ENCODE results near the gene IPO9. TPM values are rescaled to one million over a fixed set of nuclear protein-coding genes. Genes with fewer than 3 reads are reported as not detected.

IPO9 gene
- total and polyA plus RNA-seq, 2 donors from 2014 or later: 21.6 to 39.7 TPM

DNA sequence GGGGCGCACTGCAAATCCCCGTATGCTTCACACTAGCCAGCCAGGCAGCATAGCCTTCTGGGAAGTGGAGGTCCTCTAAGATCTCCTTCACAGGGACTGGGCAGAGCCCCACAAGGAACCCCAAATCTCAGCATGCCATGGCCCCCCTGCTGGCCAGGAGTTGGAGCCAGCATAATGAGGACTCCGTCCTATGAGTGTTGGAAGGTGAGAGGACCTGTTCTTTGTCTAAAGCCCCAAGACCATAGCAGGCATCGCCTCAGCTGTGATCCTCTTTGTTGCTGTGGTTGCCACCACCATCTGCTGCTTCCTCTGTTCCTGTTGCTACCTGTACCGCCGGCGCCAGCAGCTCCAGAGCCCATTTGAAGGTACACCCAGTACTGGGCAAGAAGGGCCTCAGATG lies 61.3 kb downstream of the IPO9 start:
- Histone ChIP-seq H3K9me3 (ENCODE audit: control insufficient read depth in 2 of 3, insufficient read depth in 1 of 3, low read length in 3 of 3) (no peaks in the 10 kb centered on the region), H3K27ac (ENCODE audit: low read depth in 2 of 2, low read length in 2 of 2) (no peak overlapping the region), H3K4me1 (ENCODE audit: control insufficient read depth in 2 of 3, insufficient read depth in 2 of 3, low read depth in 1 of 3, low read length in 3 of 3) (peaks cover 0 to 14% (median 0%) of the 10 kb centered on the region in 3 donors), H3K9ac (ENCODE audit: low read length in 3 of 3) (no peak overlapping the region), H3K36me3 (ENCODE audit: control insufficient read depth in 2 of 3, insufficient read depth in 3 of 3, low read length in 3 of 3) (no peaks in the 10 kb centered on the region), H3K4me3 (ENCODE audit: low read length in 3 of 3) (no peak overlapping the region), H3K27me3 (ENCODE audit: control insufficient read depth, insufficient read depth, low read length) (no peaks in the 10 kb centered on the region)
- TF ChIP-seq, protein P1, sequence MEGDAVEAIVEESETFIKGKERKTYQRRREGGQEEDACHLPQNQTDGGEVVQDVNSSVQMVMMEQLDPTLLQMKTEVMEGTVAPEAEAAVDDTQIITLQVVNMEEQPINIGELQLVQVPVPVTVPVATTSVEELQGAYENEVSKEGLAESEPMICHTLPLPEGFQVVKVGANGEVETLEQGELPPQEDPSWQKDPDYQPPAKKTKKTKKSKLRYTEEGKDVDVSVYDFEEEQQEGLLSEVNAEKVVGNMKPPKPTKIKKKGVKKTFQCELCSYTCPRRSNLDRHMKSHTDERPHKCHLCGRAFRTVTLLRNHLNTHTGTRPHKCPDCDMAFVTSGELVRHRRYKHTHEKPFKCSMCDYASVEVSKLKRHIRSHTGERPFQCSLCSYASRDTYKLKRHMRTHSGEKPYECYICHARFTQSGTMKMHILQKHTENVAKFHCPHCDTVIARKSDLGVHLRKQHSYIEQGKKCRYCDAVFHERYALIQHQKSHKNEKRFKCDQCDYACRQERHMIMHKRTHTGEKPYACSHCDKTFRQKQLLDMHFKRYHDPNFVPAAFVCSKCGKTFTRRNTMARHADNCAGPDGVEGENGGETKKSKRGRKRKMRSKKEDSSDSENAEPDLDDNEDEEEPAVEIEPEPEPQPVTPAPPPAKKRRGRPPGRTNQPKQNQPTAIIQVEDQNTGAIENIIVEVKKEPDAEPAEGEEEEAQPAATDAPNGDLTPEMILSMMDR (IDR thresholded peaks at IDR 0.05; ENCODE audit: borderline replicate concordance, extremely low read depth, insufficient read depth): no peak
- DNase-seq (no peak), FAIRE-seq (no peak)
- intact Hi-C loops (cut with DNase I): loop anchor here (5.0 kb wide), 1 partner anchor 77 kb away; no protein-coding TSS in a partner anchor

DNA sequence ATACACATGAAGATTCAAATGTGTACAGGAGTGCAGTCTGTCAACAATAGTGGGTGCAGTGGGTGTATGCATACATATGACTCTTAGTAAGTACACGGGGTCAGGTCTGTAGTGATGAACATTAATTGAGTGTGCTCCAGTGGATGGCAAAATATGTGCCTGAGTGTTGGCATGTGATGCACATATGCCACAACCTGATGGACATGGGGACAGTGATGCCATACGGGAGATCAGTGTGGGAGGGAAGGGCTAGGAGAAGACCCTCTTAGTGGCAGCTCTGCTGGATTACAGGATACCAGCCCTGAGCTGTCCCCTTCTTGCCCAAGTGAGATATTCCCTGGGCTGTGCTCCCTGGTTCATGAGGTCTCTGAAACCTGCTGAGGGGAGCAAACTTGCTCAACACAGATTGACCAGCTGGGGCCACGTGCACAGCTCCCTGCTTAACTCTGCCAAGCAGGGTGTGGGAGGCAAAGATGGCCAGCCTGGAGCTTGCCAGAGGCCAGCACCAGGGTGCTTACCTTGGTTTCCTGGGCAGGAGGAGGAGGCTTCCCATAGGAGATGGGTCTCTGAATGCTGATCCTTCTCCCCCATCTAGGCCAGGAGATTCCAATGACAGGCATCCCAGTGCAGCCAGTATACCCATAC lies 62.0 kb downstream of the IPO9 start:
- H3K4me1 ChIP-seq (ENCODE audit: control insufficient read depth in 2 of 3, insufficient read depth in 2 of 3, low read depth in 1 of 3, low read length in 3 of 3): peaks cover 0 to 15% (median 0%) of the 10 kb centered on the region in 3 donors
- no peaks in the 10 kb centered on the region for H3K36me3 ChIP-seq (ENCODE audit: control insufficient read depth in 2 of 3, insufficient read depth in 3 of 3, low read length in 3 of 3)
- no peaks in the 10 kb centered on the region for H3K9me3 ChIP-seq (ENCODE audit: control insufficient read depth in 2 of 3, insufficient read depth in 1 of 3, low read length in 3 of 3)
- intact Hi-C loops (cut with DNase I): loop anchor here (5.0 kb wide), 1 partner anchor 76 kb away; no protein-coding TSS in a partner anchor
- no peak overlapping the region for H3K9ac ChIP-seq (ENCODE audit: low read length in 3 of 3)
- TF ChIP-seq, protein P1 (IDR thresholded peaks at IDR 0.05; ENCODE audit: borderline replicate concordance, extremely low read depth, insufficient read depth): no peak
- no peak overlapping the region for H3K4me3 ChIP-seq (ENCODE audit: low read length in 3 of 3)
- no peak overlapping the region for H3K27ac ChIP-seq (ENCODE audit: low read depth in 2 of 2, low read length in 2 of 2)
- DNase-seq: no peak
- H3K27me3 ChIP-seq (ENCODE audit: control insufficient read depth, insufficient read depth, low read length): no peaks in the 10 kb centered on the region
- no peak for FAIRE-seq

DNA sequence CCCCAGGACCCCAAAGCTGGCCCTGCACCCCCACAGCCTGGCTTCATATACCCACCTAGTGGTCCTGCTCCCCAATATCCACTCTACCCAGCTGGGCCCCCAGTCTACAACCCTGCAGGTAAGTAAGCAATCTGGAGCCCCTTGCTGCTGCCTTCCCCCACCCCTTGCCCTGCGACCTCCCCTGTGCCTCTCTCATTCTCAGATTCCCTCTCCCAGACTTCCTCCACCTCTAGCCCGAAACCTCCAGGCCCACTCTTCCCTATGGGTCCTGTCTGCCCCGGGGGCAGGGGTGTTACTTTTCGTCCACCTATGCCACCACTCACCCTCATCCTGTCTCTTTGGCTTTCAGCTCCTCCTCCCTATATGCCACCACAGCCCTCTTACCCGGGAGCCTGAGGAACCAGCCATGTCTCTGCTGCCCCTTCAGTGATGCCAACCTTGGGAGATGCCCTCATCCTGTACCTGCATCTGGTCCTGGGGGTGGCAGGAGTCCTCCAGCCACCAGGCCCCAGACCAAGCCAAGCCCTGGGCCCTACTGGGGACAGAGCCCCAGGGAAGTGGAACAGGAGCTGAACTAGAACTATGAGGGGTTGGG lies 62.6 kb downstream of the IPO9 start:
- Histone ChIP-seq H3K4me3 (ENCODE audit: low read length in 3 of 3) (no peak overlapping the region), H3K27ac (ENCODE audit: low read depth in 2 of 2, low read length in 2 of 2) (no peak overlapping the region), H3K4me1 (ENCODE audit: control insufficient read depth in 2 of 3, insufficient read depth in 2 of 3, low read depth in 1 of 3, low read length in 3 of 3) (peaks cover 0 to 17% (median 0%) of the 10 kb centered on the region in 3 donors), H3K36me3 (ENCODE audit: control insufficient read depth in 2 of 3, insufficient read depth in 3 of 3, low read length in 3 of 3) (no peaks in the 10 kb centered on the region), H3K9ac (ENCODE audit: low read length in 3 of 3) (no peak overlapping the region), H3K9me3 (ENCODE audit: control insufficient read depth in 2 of 3, insufficient read depth in 1 of 3, low read length in 3 of 3) (no peaks in the 10 kb centered on the region), H3K27me3 (ENCODE audit: control insufficient read depth, insufficient read depth, low read length) (no peaks in the 10 kb centered on the region)
- TF ChIP-seq, protein P1 (IDR thresholded peaks at IDR 0.05; ENCODE audit: borderline replicate concordance, extremely low read depth, insufficient read depth): no peak
- DNase-seq (peak in 1 of 5 donors; percentile 35), FAIRE-seq (no peak)
- intact Hi-C loops (cut with DNase I): loop anchor here (5.0 kb wide), 1 partner anchor 76 kb away; no protein-coding TSS in a partner anchor
